HCT116 (cell line): ENCODE results near the gene RGS2.

ENCODE experiments used
- CEBPB ChIP-seq: IDR thresholded peaks from 2 replicates; pipeline ENCODE4 v1.6.1; 2012; ENCODE audit warnings: low read depth
- CTCF ChIP-seq, 3 experiments: fragments of 200-600 bp in 1 of 3; sonication (generic) in 1 of 3; IDR thresholded peaks in 2 of 3; conservative IDR thresholded peaks in 1 of 3; 2 replicates each; pipeline ENCODE4 v1.5.1; 2012 to 2017; ENCODE audit warnings: low read depth in 2 of 3, low read length in 2 of 3, antibody characterized with exemption in 1 of 3, borderline replicate concordance in 1 of 3, control low read depth in 1 of 3, mild to moderate bottlenecking in 1 of 3, mixed read lengths in 1 of 3, mixed run types in 1 of 3, moderate library complexity in 1 of 3; ENCODE audit not compliant: insufficient read depth in 1 of 3
- EZH2 ChIP-seq: fragments of 200-600 bp; sonication (generic); IDR thresholded peaks from 2 replicates; pipeline ENCODE4 v1.6.1; 2017; ENCODE audit warnings: antibody characterized with exemption, mixed run types
- POLR2A ChIP-seq: IDR thresholded peaks from 2 replicates; pipeline ENCODE4 v1.7.0; 2011; ENCODE audit warnings: borderline replicate concordance; ENCODE audit not compliant: insufficient read depth, insufficient read length; ENCODE audit errors: extremely low read depth
- POLR2AphosphoS5 ChIP-seq: IDR thresholded peaks from 2 replicates; pipeline ENCODE4 v1.6.1; 2011; ENCODE audit warnings: mild to moderate bottlenecking, low read depth, low read length, moderate library complexity
- RAD21 ChIP-seq: IDR thresholded peaks from 2 replicates; pipeline ENCODE4 v1.6.1; 2012; ENCODE audit warnings: low read depth, mild to moderate bottlenecking
- SIN3A ChIP-seq: IDR thresholded peaks from 2 replicates; pipeline ENCODE4 v1.6.1; 2012; ENCODE audit warnings: low read depth
- ZFX ChIP-seq: fragments of 450-650 bp; IDR thresholded peaks from 2 replicates; pipeline ENCODE4 v1.6.1; 2017
- TF ChIP-seq, protein P1 (sequence below): IDR thresholded peaks from 2 replicates; pipeline ENCODE4 v1.6.1; 2012

- TF ChIP-seq RAD21 (no peak), CTCF (IDR thresholded peaks at IDR 0.05 in 2 of 3, conservative IDR thresholded peaks at IDR 0.05 in 1 of 3; ENCODE audit: borderline replicate concordance in 1 of 3, insufficient read depth in 1 of 3, low read depth in 2 of 3, low read length in 2 of 3) (no peak), POLR2AphosphoS5 (no peak), CEBPB (no peak), EZH2 (no peak), POLR2A (no peak), ZFX (no peak), SIN3A (no peak)
- TF ChIP-seq, protein P1, sequence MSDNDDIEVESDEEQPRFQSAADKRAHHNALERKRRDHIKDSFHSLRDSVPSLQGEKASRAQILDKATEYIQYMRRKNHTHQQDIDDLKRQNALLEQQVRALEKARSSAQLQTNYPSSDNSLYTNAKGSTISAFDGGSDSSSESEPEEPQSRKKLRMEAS: no peak
Measured at GRCh38 chr1:192811006-192811405, 2.2 kb downstream of the RGS2 start.
